Heart left ventricle (tissue), 16 donors: Measurements from ENCODE around the gene FBH1. TPM values are rescaled to one million over a fixed set of nuclear protein-coding genes. Genes with fewer than 3 reads are reported as not detected.
"Not testable (repeated sequence)": the region's sequence is repeated elsewhere in the genome, so short reads cannot be mapped to it uniquely, and the experiment has no call there.

Experiments
- ATAC-seq, 4 donors: fragments of 200-7000 bp; cut with Tn5 transposase; one replicate each; pipeline ENCODE4 v1.9.1; 2020 to 2022; ENCODE audit warnings: moderate library complexity in 4 of 4, mild to moderate bottlenecking in 3 of 4, moderate number of reproducible peaks in 1 of 4
- DNase-seq, 5 donors: peaks; one replicate each; pipeline ENCODE4 v3.0.0-alpha.2; 2020
- H3K27ac ChIP-seq, 12 donors: fragments of 200-600 bp; sonication (generic) in 4 of 12; one replicate each; pipeline versions ENCODE4 v1.5.0 to v1.8.0; 2016 to 2022; ENCODE audit warnings: mild to moderate bottlenecking in 2 of 12
- H3K27me3 ChIP-seq, 9 donors: fragments of 200-600 bp; sonication (generic) in 2 of 9; one replicate each; pipeline versions ENCODE4 v1.5.1 to v1.8.0; 2016 to 2022; ENCODE audit warnings: mild to moderate bottlenecking in 3 of 9
- H3K36me3 ChIP-seq, 9 donors: fragments of 200-600 bp; sonication (generic) in 2 of 9; one replicate each; pipeline versions ENCODE4 v1.5.0 to v1.8.0; 2018 to 2022; ENCODE audit warnings: mild to moderate bottlenecking in 2 of 9
- H3K4me1 ChIP-seq, 12 donors: fragments of 200-600 bp; sonication (generic) in 4 of 12; one replicate each; pipeline versions ENCODE4 v1.5.0 to v1.8.0; 2016 to 2022; ENCODE audit warnings: mild to moderate bottlenecking in 3 of 12
- H3K4me3 ChIP-seq, 12 donors: fragments of 200-600 bp; sonication (generic) in 4 of 12; one replicate each; pipeline versions ENCODE4 v1.5.0 to v1.8.0; 2017 to 2022; ENCODE audit warnings: mild to moderate bottlenecking in 9 of 12, moderate library complexity in 4 of 12
- H3K9me3 ChIP-seq, 12 donors: fragments of 200-600 bp; sonication (generic) in 4 of 12; one replicate each; pipeline versions ENCODE4 v1.5.0 to v1.8.0; 2016 to 2022; ENCODE audit warnings: mild to moderate bottlenecking in 1 of 12
- CTCF ChIP-seq, 12 donors: fragments of 200-600 bp; sonication (generic) in 4 of 12; IDR thresholded peaks; one replicate each; pipeline versions ENCODE4 v1.5.0 to v1.8.0; 2018 to 2022; ENCODE audit warnings: antibody characterized with exemption in 12 of 12, mild to moderate bottlenecking in 5 of 12
- POLR2A ChIP-seq, 2 donors: fragments of 450-650 bp; IDR thresholded peaks; one replicate each; pipeline ENCODE4 v1.6.1; 2017; ENCODE audit warnings: antibody characterized with exemption in 2 of 2, mild to moderate bottlenecking in 2 of 2, moderate library complexity in 2 of 2
- WGBS, 4 donors: extraction: QIAGEN DNeasy Blood & Tissue Kit in 2 of 4; methylation state at CpG; one replicate each; pipeline versions ENCODE4 v1.1.5 to v1.1.7; 2013 to 2018; 5-methylcytosine and 5-hydroxymethylcytosine counted together
- intact Hi-C, 10 donors: fragments of 100-400 bp; cut with DNase I; formaldehyde crosslinking; loops; one replicate each; pipeline versions ENCODE4 v1.11.1 to v1.14.2; 2022
- polyA plus RNA-seq, 2 donors: library from polyadenylated mRNA; stranded (reverse); fragments of 200-250 nt; gene quantifications; one replicate each; pipeline ENCODE4 v1.2.3, GENCODE V29; 2013
- total RNA-seq, 9 donors: library from RNA; depleted of rRNA in 2 of 9; stranded (reverse); fragments of >200 nt in 2 of 9; fragmentation: NEBNext Ultra II Directional in 3 of 9; extraction: Animal tissue kit (Norgen Biotek cat#: 25700) in 3 of 9; gene quantifications; one replicate each; pipeline versions ENCODE4 v1.1.0 to v1.2.4, GENCODE V29; 2016 to 2023
- donor health status: ischemic (EF 13 %, LVEDD 7.1; RV severe dilation, severe dysfunction).
- donor health status: healthy with polysubstance abuse.
- donor health status: DM: no; HTN: yes; CAD: no.
- donor health status: DM: no; HTN: no; CAD: no.
- donor health status: ischemic (EF 25% LVEDD 6.9; RV normal size, moderate dysfunction).
- donor health status: ischemic (EF 25% LVEDD 5.7; RV mildly dilated, moderate dysfunction).
- donor health status: healthy.
- donor health status: DM: yes; HTN: yes; CAD: no.
- donor health status: ischemic (EF 35%, LVEDD 5.7; RV mildly dilated, moderate dysfunction).
- donor health status: nonischemic (EF 11% LVEDD 7.7; RV severe dilation, severe dysfunction).
- donor health status: DM: yes; HTN: yes; CAD: no.
- donor health status: PGD.
- donor health status: ischemic (EF 29% LVEDD 5.4; RV normal size, mild dysfunction).
- donor health status: nonischemic (EF 23%, LVEDD 6.1; RV moderate dilation, normal function).

Gene FBH1
- total and polyA plus RNA-seq, 11 donors: 57.4 to 111 (median 83.5) TPM

GRCh38 chr10:5862360-5862961 lies 27.6 kb upstream of the FBH1 start:
- no peaks in the 10 kb centered on the region for H3K4me1 ChIP-seq
- intact Hi-C loops: no loop called here
- H3K27me3 ChIP-seq: no peaks in the 10 kb centered on the region
- H3K9me3 ChIP-seq: no peaks in the 10 kb centered on the region
- TF ChIP-seq POLR2A (IDR thresholded peaks at IDR 0.05) (no peak), CTCF (IDR thresholded peaks at IDR 0.05) (no peak)
- H3K36me3 ChIP-seq: peaks cover 0 to 9% (median 0%) of the 10 kb centered on the region in 9 donors
- H3K27ac ChIP-seq: no peak overlapping the region
- DNase-seq (no peak), ATAC-seq (peak in 1 of 4 donors; percentile 31)
- 79 to 94% (median 91%) methylated on average over 7 of the region's 7 CpGs for WGBS, 4 donors
- H3K4me3 ChIP-seq: no peak overlapping the region

DNA sequence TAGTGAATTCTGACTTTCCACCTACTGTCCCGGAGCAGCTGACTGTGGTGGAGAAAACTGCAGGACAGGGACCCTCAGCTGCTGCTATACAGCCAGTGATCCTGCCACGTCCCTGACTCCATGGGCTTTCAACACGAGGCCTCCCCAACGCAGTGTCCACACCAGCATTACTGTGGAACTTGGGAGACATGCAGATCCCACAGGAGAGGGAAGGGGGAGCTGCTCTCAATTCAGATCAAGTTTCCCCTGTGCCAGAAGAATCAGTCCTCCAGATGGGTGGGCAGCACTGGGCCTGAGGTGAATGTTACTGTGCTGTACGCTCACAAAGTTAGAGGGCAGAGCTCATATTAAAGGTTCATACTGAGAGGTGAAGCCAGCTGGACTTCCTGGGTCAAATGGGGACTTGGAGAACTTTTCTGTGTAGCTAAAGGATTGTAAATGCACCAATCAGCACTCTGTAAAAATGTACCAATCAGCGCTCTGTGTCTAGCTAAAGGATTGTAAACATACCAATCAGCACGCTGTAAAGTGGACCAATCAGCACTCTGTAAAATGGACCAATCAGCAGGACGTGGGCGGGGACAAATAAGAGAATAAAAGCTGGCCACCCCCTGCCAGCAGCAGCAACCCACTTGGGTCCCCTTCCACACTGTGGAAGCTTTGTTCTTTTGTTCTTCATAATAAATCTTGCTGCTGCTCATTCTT lies 26.9 kb upstream of the FBH1 start:
- H3K4me1 ChIP-seq, H3K27ac ChIP-seq, intact Hi-C loops, H3K9me3 ChIP-seq, H3K36me3 ChIP-seq, H3K4me3 ChIP-seq, H3K27me3 ChIP-seq, DNase-seq: not testable (repeated sequence)
- WGBS, 4 donors: 90 to 97% (median 93%) methylated on average over 9 of the region's 9 CpGs
- peak in 1 of 4 donors; percentile 33 for ATAC-seq

DNA sequence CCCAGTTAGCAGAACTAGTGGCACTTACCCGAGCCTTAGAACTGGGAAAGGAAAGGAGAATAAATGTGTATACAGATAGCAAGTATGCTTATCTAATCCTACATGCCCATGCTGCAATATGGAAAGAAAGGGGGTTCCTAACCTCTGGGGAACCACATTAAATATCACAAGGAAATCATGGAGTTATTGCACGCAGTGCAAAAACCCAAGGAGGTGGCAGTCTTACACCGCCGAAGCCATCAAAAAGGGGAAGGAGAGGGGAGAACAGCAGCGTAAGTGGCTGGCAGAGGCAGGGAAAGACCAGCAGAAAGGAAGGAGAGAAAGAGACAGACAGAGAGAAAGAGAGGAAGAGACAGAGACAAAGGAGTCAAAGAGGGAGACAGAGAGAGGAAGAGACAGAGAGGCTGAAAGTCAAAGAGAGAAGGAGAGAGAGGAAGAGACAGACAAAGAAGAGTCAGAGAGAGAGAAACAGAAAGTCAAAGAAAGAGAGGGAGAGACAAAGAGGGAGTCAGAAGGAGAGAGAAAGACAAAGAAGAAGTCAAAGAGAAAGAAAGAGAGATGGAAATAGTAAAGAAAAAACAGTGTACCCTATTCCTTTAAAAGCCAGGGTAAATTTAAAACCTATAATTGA lies 23.5 kb upstream of the FBH1 start:
- H3K4me1 ChIP-seq, ATAC-seq, intact Hi-C loops, H3K9me3 ChIP-seq, DNase-seq, H3K27me3 ChIP-seq, H3K36me3 ChIP-seq, H3K4me3 ChIP-seq, H3K27ac ChIP-seq: not testable (repeated sequence)
- 75 to 86% (median 83%) methylated on average over 5 of the region's 5 CpGs for WGBS, 4 donors

- H3K4me1 ChIP-seq, intact Hi-C loops, H3K27me3 ChIP-seq, DNase-seq, H3K9me3 ChIP-seq, H3K36me3 ChIP-seq, H3K4me3 ChIP-seq, ATAC-seq, H3K27ac ChIP-seq: not testable (repeated sequence)
- 55 to 64% (median 61%) methylated on average over 4 of the region's 4 CpGs for WGBS, 4 donors
These were observed 22.9 kb upstream of the FBH1 start for GRCh38 chr10:5867091-5867615.

DNA sequence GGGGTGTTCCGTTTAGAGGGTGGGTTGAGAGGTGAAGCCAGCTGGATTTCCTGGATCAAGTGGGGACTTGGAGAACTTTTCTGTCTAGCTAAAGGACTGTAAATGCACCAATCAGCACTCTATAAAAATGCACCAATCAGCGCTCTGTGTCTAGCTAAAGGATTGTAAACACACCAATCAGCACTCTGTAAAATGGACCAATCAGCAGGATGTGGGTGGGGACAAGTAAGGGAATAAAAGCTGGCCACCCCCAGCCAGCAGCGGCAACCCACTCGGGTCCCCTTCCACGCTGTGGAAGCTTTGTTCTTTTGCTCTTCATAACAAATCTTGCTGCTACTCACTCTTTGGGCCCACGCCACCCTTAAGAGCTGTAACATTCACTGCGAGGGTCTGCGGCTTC lies 21.7 kb upstream of the FBH1 start:
- ATAC-seq, H3K27ac ChIP-seq, H3K9me3 ChIP-seq, H3K27me3 ChIP-seq, DNase-seq, H3K36me3 ChIP-seq, H3K4me1 ChIP-seq, intact Hi-C loops, H3K4me3 ChIP-seq: not testable (repeated sequence)
- 86 to 97% (median 93%) methylated on average over 8 of the region's 8 CpGs for WGBS, 4 donors

DNA sequence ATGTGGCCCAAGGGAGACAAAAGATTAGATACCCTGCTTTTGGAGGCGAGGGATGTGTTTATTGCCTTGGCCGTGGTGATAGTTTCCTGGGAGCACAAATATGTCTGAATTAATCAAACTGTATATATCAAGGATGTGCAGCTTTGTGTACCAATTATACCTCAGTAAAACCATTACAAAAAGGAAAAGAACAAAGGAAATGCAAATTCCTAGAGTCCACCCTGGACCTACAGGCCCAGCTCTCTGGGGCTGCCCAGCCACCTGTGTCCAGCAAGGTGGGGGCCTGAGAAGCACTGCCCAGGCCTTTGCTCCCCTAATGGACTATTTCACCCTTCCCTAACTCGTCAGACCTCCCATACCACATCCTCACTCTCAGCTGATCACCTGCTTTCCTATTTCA lies 20.9 kb upstream of the FBH1 start:
- Histone ChIP-seq H3K27ac (no peak overlapping the region), H3K27me3 (no peaks in the 10 kb centered on the region), H3K9me3 (peaks cover 0 to 6% (median 0%) of the 10 kb centered on the region in 12 donors), H3K36me3 (peaks cover 0 to under 1% (median 0%) of the 10 kb centered on the region in 9 donors), H3K4me3 (no peak overlapping the region), H3K4me1 (no peaks in the 10 kb centered on the region)
- no peak for DNase-seq
- intact Hi-C loops: no loop called here
- TF ChIP-seq POLR2A (IDR thresholded peaks at IDR 0.05) (no peak), CTCF (IDR thresholded peaks at IDR 0.05) (no peak)
- ATAC-seq: no peak
- WGBS, 4 donors: 83 to 92% (median 89%) methylated on average over 3 of the region's 3 CpGs
